ENCODE results near the gene KCTD11. TPM values are rescaled to one million over a fixed set of nuclear protein-coding genes. Genes with fewer than 3 reads are reported as not detected.

Gene KCTD11
- 13.4 and 14.2 TPM in 2 replicates for total RNA-seq

GRCh38 chr17:7351665-7352502, at the start of gene KCTD11:
TSS of gene KCTD11 (plus strand) at chr17:7352162.

GRCh38 chr17:7306911-7307685, 44.9 kb upstream of the KCTD11 start, which contains the start of gene EIF5A:
TSS of gene EIF5A (plus strand) at chr17:7307628. CDS start at chr17:7309636, 2,008 bp downstream.

GRCh38 chr17:7314719-7315569, 37.0 kb upstream of the KCTD11 start, which contains the start of gene GPS2:
TSS of gene GPS2 (minus strand) at chr17:7315360. CDS start at chr17:7315052, 308 bp downstream.

GRCh38 chr17:7328840-7329373, 23.1 kb upstream of the KCTD11 start, which contains the start of gene NEURL4:
TSS of gene NEURL4 (minus strand) at chr17:7329335. CDS start at chr17:7329312, 23 bp downstream.

GRCh38 chr17:7336240-7337175, 15.5 kb upstream of the KCTD11 start, which contains the start of gene ACAP1:
TSS of gene ACAP1 (plus strand) at chr17:7336529. CDS start at chr17:7336735, 206 bp downstream.

GRCh38 chr17:7355053-7355452, 3.1 kb downstream of the KCTD11 start, which contains the start of gene TMEM95:
TSS of gene TMEM95 (plus strand) at chr17:7355156. CDS start at chr17:7355205, 49 bp downstream.

GRCh38 chr17:7380855-7381683, 29.1 kb downstream of the KCTD11 start, which contains the start of gene TNK1:
TSS of gene TNK1 (plus strand) at chr17:7381089. CDS start at chr17:7382927, 1,838 bp downstream.

GRCh38 chr17:7394452-7395191, 42.7 kb downstream of the KCTD11 start, which contains the start of gene PLSCR3:
TSS of gene PLSCR3 (minus strand) at chr17:7394525. CDS start at chr17:7394110, 415 bp downstream.

GRCh38 chr17:7403977-7404736, 52.2 kb downstream of the KCTD11 start, which contains the start of gene TMEM256:
TSS of gene TMEM256 (minus strand) at chr17:7404097. CDS start at chr17:7404084, 13 bp downstream.

Other genes with a start within 250 kb of the KCTD11 start
- gene ASGR2, start 237.3 kb upstream of the KCTD11 start, total RNA-seq = not detected in 2 replicates
- 0.26 and 0.43 TPM in 2 replicates for gene ASGR1, start 172.8 kb upstream of the KCTD11 start, total RNA-seq
- gene DLG4, start 132.3 kb upstream of the KCTD11 start, total RNA-seq = 38.6 and 51.8 TPM in 2 replicates
- gene ACADVL, start 132.2 kb upstream of the KCTD11 start, total RNA-seq = 253 and 331 TPM in 2 replicates
- 57.9 and 79.4 TPM in 2 replicates for gene DVL2, start 117.6 kb upstream of the KCTD11 start, total RNA-seq
- gene PHF23, start 112.7 kb upstream of the KCTD11 start, total RNA-seq = 36.2 and 41.9 TPM in 2 replicates
- 152 and 153 TPM in 2 replicates for gene GABARAP, start 109.7 kb upstream of the KCTD11 start, total RNA-seq
- gene CTDNEP1, start 100.4 kb upstream of the KCTD11 start, total RNA-seq = 71.7 and 85.0 TPM in 2 replicates
- 23.6 and 23.8 TPM in 2 replicates for gene ELP5, start 99.9 kb upstream of the KCTD11 start, total RNA-seq
- gene CLDN7, start 89.7 kb upstream of the KCTD11 start, total RNA-seq = 0.33 and 0.65 TPM in 2 replicates
- gene SLC2A4, start 70.4 kb upstream of the KCTD11 start, total RNA-seq = 0.10 and 0.13 TPM in 2 replicates
- gene YBX2, start 57.5 kb upstream of the KCTD11 start, total RNA-seq = 0.07 TPM in 1 of 2 replicates, not detected in the other
- gene EIF5A, start 44.5 kb upstream of the KCTD11 start, total RNA-seq = 351 and 391 TPM in 2 replicates
- gene GPS2, start 36.8 kb upstream of the KCTD11 start, total RNA-seq = 20.3 and 20.4 TPM in 2 replicates
- gene NEURL4, start 22.8 kb upstream of the KCTD11 start, total RNA-seq = 21.6 and 31.2 TPM in 2 replicates
- 0.33 and 0.99 TPM in 2 replicates for gene ACAP1, start 15.6 kb upstream of the KCTD11 start, total RNA-seq
- gene TMEM95, start 3.0 kb downstream of the KCTD11 start, total RNA-seq = not detected in 2 replicates
- gene TNK1, start 28.9 kb downstream of the KCTD11 start, total RNA-seq = 0.20 and 0.26 TPM in 2 replicates
- 52.9 and 58.3 TPM in 2 replicates for gene PLSCR3, start 42.4 kb downstream of the KCTD11 start, total RNA-seq
- 57.9 and 74.2 TPM in 2 replicates for gene TMEM256, start 51.9 kb downstream of the KCTD11 start, total RNA-seq
- gene NLGN2, start 55.7 kb downstream of the KCTD11 start, total RNA-seq = 23.7 and 28.4 TPM in 2 replicates
- not detected in 2 replicates for gene SPEM1, start 68.2 kb downstream of the KCTD11 start, total RNA-seq
- gene SPEM2, start 73.5 kb downstream of the KCTD11 start, total RNA-seq = not detected in 2 replicates
- not detected in 2 replicates for gene SPEM3, start 76.7 kb downstream of the KCTD11 start, total RNA-seq
- gene TMEM102, start 83.3 kb downstream of the KCTD11 start, total RNA-seq = 2.5 and 3.2 TPM in 2 replicates
- gene FGF11, start 87.3 kb downstream of the KCTD11 start, total RNA-seq = 12.9 and 16.7 TPM in 2 replicates
- gene CHRNB1, start 92.9 kb downstream of the KCTD11 start, total RNA-seq = 5.2 and 6.7 TPM in 2 replicates
- gene ZBTB4, start 127.5 kb downstream of the KCTD11 start, total RNA-seq = 39.2 and 45.6 TPM in 2 replicates
- gene SLC35G6, start 129.3 kb downstream of the KCTD11 start, total RNA-seq = not detected in 2 replicates
- 117 and 118 TPM in 2 replicates for gene POLR2A, start 132.2 kb downstream of the KCTD11 start, total RNA-seq
- 21.6 and 23.8 TPM in 2 replicates for gene TNFSF12, start 196.9 kb downstream of the KCTD11 start, total RNA-seq
- 1.4 and 2.4 TPM in 2 replicates for gene TNFSF13, start 206.6 kb downstream of the KCTD11 start, total RNA-seq
- 65.9 and 75.8 TPM in 2 replicates for gene SENP3, start 209.8 kb downstream of the KCTD11 start, total RNA-seq
- gene CD68, start 227.5 kb downstream of the KCTD11 start, total RNA-seq = 59.6 and 60.2 TPM in 2 replicates
- gene MPDU1, start 231.7 kb downstream of the KCTD11 start, total RNA-seq = 36.2 and 54.1 TPM in 2 replicates
- gene SOX15, start 237.9 kb downstream of the KCTD11 start, total RNA-seq = 0.07 and 0.26 TPM in 2 replicates